OCI-LY1 (cell line): ENCODE data around the gene TTC16.

Source experiments
- H2AFZ ChIP-seq: fragments of 200-600 bp; sonication (generic), shearing (Covaris generic); 2 replicates; pipeline ENCODE4 v1.6.0; 2014; ENCODE audit warnings: antibody characterized with exemption, mild to moderate bottlenecking, low read length
- H3F3A ChIP-seq: fragments of 200-600 bp; sonication (generic), shearing (Covaris generic); 2 replicates; pipeline ENCODE4 v1.6.0; 2014; ENCODE audit warnings: mild to moderate bottlenecking, antibody characterized with exemption, low read length, moderate library complexity; ENCODE audit not compliant: insufficient read depth
- H3K27ac ChIP-seq: fragments of 200-600 bp; sonication (generic); 2 replicates; pipeline ENCODE4 v1.5.1; 2014; ENCODE audit warnings: low read length, mixed run types, mild to moderate bottlenecking, low read depth; ENCODE audit not compliant: poor library complexity, severe bottlenecking
- H3K27me3 ChIP-seq: fragments of 200-600 bp; sonication (generic); 2 replicates; pipeline ENCODE4 v1.6.0; 2014; ENCODE audit warnings: antibody characterized with exemption, mild to moderate bottlenecking, low read length, moderate library complexity; ENCODE audit not compliant: insufficient read depth
- H3K36me3 ChIP-seq: fragments of 200-600 bp; sonication (generic); 2 replicates; pipeline ENCODE4 v1.6.1; 2014; ENCODE audit warnings: mild to moderate bottlenecking, antibody characterized with exemption, low read length, moderate library complexity, mixed read lengths; ENCODE audit not compliant: insufficient read depth
- H3K4me1 ChIP-seq: fragments of 200-600 bp; sonication (generic); 2 replicates; pipeline ENCODE4 v1.5.1; 2014; ENCODE audit warnings: mild to moderate bottlenecking, low read length, moderate library complexity; ENCODE audit not compliant: insufficient read depth, severe bottlenecking
- H3K4me2 ChIP-seq: fragments of 200-600 bp; sonication (generic), shearing (Covaris generic); 2 replicates; pipeline ENCODE4 v1.6.1; 2014; ENCODE audit warnings: low read length
- H3K4me3 ChIP-seq: fragments of 200-600 bp; sonication (generic); 2 replicates; pipeline ENCODE4 v1.5.1; 2014; ENCODE audit warnings: low read length, low read depth, mild to moderate bottlenecking, mixed read lengths; ENCODE audit not compliant: poor library complexity, severe bottlenecking
- H3K79me2 ChIP-seq: fragments of 200-600 bp; shearing (Covaris generic); 2 replicates; pipeline ENCODE4 v1.6.1; 2016; ENCODE audit warnings: mixed run types, low read length, mixed read lengths; ENCODE audit not compliant: insufficient read depth
- H3K9ac ChIP-seq: fragments of 200-600 bp; sonication (generic), shearing (Covaris generic); 2 replicates; pipeline ENCODE4 v1.6.1; 2014; ENCODE audit warnings: mild to moderate bottlenecking, low read length, mixed read lengths
- H3K9me2 ChIP-seq: fragments of 200-600 bp; sonication (generic), shearing (Covaris generic); 2 replicates; pipeline ENCODE4 v1.6.1; 2014; ENCODE audit warnings: low read depth, mild to moderate bottlenecking, low read length, mixed read lengths
- H3K9me3 ChIP-seq: fragments of 200-600 bp; shearing (Covaris generic); 2 replicates; pipeline ENCODE4 v1.6.1; 2014; ENCODE audit warnings: low read length, mixed read lengths
- H4K20me1 ChIP-seq: fragments of 200-600 bp; sonication (generic), shearing (Covaris generic); 2 replicates; pipeline ENCODE4 v1.6.0; 2016; ENCODE audit warnings: mild to moderate bottlenecking, low read length; ENCODE audit not compliant: insufficient read depth
- EZH2 ChIP-seq: fragments of 200-600 bp; sonication (generic), shearing (Covaris generic); IDR thresholded peaks from 2 replicates; pipeline ENCODE4 v1.8.0; 2017; ENCODE audit warnings: borderline replicate concordance, mixed run types, mild to moderate bottlenecking, antibody characterized with exemption, low read length, moderate library complexity, mixed read lengths
- TF ChIP-seq, protein P1 (sequence below): fragments of 200-600 bp; sonication (generic), shearing (Covaris generic); IDR thresholded peaks from 2 replicates; pipeline ENCODE4 v1.5.1; 2017; ENCODE audit warnings: mild to moderate bottlenecking, antibody characterized with exemption, low read length, moderate library complexity, mixed read lengths

TTC16 gene

DNA sequence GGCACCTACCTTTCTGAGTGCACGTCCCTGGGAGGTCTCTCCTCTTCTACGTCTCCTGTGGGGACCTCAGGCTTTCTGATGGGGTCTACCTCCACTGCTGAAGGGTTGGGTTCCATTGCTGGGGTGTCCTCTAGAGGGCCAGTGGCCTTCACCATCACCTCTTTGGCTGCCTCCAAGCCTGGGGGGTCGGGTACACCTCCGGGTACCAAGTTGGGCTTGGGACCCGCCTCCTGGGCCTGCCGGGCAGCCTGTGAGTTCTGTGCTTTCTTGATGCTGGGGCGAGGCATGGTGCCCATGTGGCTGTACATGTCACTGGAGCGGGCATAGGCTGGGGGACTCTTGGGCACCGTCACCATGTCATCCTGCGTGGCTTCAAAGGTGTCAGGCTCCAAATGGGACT, 58.1 kb downstream of the TTC16 start:
- no peaks in the 10 kb centered on the region for H3F3A ChIP-seq
- H3K9ac ChIP-seq, result no peak overlapping the region
- no peaks in the 10 kb centered on the region for H4K20me1 ChIP-seq
- H2AFZ ChIP-seq, result no peak overlapping the region
- no peaks in the 10 kb centered on the region for H3K36me3 ChIP-seq
- H3K27ac ChIP-seq, result peak overlapping the region; percentile 95
- no peaks in the 10 kb centered on the region; the same call in 1 of the 2 replicates for H3K79me2 ChIP-seq
- H3K4me1 ChIP-seq, result peaks cover 68% of the 10 kb centered on the region
- H3K27me3 ChIP-seq, result no peaks in the 10 kb centered on the region
- H3K4me2 ChIP-seq, result no peak overlapping the region
- TF ChIP-seq, protein P1, sequence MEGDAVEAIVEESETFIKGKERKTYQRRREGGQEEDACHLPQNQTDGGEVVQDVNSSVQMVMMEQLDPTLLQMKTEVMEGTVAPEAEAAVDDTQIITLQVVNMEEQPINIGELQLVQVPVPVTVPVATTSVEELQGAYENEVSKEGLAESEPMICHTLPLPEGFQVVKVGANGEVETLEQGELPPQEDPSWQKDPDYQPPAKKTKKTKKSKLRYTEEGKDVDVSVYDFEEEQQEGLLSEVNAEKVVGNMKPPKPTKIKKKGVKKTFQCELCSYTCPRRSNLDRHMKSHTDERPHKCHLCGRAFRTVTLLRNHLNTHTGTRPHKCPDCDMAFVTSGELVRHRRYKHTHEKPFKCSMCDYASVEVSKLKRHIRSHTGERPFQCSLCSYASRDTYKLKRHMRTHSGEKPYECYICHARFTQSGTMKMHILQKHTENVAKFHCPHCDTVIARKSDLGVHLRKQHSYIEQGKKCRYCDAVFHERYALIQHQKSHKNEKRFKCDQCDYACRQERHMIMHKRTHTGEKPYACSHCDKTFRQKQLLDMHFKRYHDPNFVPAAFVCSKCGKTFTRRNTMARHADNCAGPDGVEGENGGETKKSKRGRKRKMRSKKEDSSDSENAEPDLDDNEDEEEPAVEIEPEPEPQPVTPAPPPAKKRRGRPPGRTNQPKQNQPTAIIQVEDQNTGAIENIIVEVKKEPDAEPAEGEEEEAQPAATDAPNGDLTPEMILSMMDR, result no peak
- TF ChIP-seq EZH2, result no peak
- no peaks in the 10 kb centered on the region for H3K9me3 ChIP-seq
- H3K4me3 ChIP-seq, result no peak overlapping the region
- no peaks in the 10 kb centered on the region for H3K9me2 ChIP-seq

GRCh38 chr9:127776195-127776923, 60.5 kb downstream of the TTC16 start:
- Histone ChIP-seq H3K4me3 (peak overlapping the region; percentile 71), H3K4me1 (peaks cover 69% of the 10 kb centered on the region), H3K27ac (peak overlapping the region; percentile 95), H3K4me2 (peak overlapping the region; percentile 71), H2AFZ (no peak overlapping the region), H4K20me1 (no peaks in the 10 kb centered on the region), H3K79me2 (no peaks in the 10 kb centered on the region; the same call in 1 of the 2 replicates), H3K9ac (peak overlapping the region; percentile 82), H3F3A (no peaks in the 10 kb centered on the region), H3K27me3 (no peaks in the 10 kb centered on the region), H3K9me2 (no peaks in the 10 kb centered on the region), H3K36me3 (no peaks in the 10 kb centered on the region), H3K9me3 (no peaks in the 10 kb centered on the region)
- no peak for TF ChIP-seq EZH2
- TF ChIP-seq, protein P1, result peak; percentile 17; the same call in 1 of the 2 replicates

- Histone ChIP-seq H3K4me1 (peaks cover 70% of the 10 kb centered on the region), H2AFZ (no peak overlapping the region), H4K20me1 (no peaks in the 10 kb centered on the region), H3K9me3 (no peaks in the 10 kb centered on the region), H3F3A (no peaks in the 10 kb centered on the region), H3K4me2 (peak overlapping the region; percentile 71), H3K27ac (peak overlapping the region; percentile 95), H3K9me2 (no peaks in the 10 kb centered on the region), H3K27me3 (no peaks in the 10 kb centered on the region), H3K79me2 (no peaks in the 10 kb centered on the region; the same call in 1 of the 2 replicates), H3K36me3 (0 out of 2 replicates have a peak, but pooled peaks cover 3% of the 10 kb centered on the region), H3K9ac (peak overlapping the region; percentile 82), H3K4me3 (peak overlapping the region; percentile 71)
- TF ChIP-seq, protein P1, result no peak
- no peak for TF ChIP-seq EZH2
These were observed 61.0 kb downstream of the TTC16 start for GRCh38 chr9:127776924-127777289.
